HG03565 (cell line): ENCODE measurements around the gene CLEC16A.

Experiments
- ATAC-seq: cut with Tn5 transposase; IDR thresholded peaks from one replicate; pipeline ENCODE4 v1.9.1; 2021; ENCODE audit warnings: mild to moderate bottlenecking, moderate library complexity; ENCODE audit not compliant: unreplicated experiment

The CLEC16A gene

GRCh38 chr16:11133344-11133943 is 189.1 kb downstream of the CLEC16A start:
- ATAC-seq = no peak

- no peak for ATAC-seq
Measured at GRCh38 chr16:11134722-11135463, 190.5 kb downstream of the CLEC16A start.

DNA sequence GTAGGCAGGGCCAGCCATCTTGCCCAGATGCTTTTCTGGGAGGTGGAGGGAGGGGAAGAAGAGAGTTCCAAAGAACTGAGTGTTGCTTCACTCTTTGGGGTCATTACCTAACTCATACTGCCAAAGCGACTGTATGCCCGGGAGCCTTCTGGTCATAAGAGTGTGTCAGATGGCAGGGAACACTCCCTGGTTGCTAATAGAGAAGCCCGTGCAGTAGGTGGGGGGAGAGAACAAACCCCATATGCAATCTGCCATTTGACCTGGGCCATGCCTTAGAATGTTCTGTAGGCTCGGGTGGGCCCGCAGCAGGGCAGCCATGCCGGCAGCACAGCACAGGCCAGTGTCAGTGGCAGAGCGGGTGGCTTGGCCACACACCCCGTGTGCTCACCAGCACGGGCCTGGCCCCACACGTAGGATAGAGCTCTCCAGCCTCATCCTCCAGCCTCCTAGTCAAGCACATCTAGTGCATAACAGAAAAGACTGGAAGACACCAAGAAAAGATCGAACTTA is 191.2 kb downstream of the CLEC16A start:
- ATAC-seq = no peak

DNA sequence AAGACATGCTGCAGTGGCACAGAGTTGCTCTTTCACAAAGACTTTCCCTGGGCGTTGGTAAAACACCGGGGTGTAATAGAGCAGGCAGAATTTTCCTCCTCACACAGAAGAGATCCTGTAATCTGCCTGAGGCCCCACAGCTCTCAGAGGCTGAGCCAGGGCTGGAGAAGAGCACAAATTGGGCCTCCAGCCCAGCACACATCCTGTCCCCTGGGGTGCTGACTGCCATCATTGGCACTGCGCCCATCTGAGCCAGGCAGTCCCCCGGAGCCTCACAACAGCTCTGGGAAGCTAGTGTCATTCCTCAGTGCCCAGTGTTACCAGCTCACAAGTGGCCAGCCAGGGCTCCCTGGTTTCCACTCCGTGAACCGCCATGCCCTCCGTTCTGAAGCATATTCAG is 192.2 kb downstream of the CLEC16A start:
- no peak for ATAC-seq

- ATAC-seq = no peak
Measured at GRCh38 chr16:11138022-11138768, 193.8 kb downstream of the CLEC16A start.

DNA sequence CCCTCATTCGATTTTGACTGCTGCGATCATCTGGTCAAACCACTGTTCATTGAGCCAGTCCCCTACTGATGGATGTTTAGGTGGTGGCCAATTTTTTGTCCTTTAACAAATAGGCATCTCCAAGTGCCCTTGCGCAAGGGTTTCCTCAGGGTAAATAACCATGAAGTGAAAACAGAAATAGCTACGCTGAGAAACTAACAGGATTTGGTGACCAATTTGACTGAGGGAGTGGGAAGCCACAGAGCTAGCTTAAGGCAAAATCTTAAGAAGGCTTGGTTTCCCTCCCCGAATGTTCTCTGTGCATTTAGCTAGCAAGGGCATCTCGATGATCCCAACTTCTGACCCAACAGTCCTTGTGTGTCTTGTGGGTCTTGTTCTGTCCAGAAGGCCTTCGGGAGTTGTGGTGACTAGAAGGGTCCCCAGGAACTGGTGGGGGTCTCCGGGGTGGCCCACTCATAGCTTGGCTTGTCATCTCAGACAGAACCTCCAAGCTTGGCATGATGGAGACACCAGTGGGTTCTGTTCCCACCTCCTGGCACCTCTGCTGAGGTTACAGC is 194.5 kb downstream of the CLEC16A start:
- ATAC-seq = no peak

DNA sequence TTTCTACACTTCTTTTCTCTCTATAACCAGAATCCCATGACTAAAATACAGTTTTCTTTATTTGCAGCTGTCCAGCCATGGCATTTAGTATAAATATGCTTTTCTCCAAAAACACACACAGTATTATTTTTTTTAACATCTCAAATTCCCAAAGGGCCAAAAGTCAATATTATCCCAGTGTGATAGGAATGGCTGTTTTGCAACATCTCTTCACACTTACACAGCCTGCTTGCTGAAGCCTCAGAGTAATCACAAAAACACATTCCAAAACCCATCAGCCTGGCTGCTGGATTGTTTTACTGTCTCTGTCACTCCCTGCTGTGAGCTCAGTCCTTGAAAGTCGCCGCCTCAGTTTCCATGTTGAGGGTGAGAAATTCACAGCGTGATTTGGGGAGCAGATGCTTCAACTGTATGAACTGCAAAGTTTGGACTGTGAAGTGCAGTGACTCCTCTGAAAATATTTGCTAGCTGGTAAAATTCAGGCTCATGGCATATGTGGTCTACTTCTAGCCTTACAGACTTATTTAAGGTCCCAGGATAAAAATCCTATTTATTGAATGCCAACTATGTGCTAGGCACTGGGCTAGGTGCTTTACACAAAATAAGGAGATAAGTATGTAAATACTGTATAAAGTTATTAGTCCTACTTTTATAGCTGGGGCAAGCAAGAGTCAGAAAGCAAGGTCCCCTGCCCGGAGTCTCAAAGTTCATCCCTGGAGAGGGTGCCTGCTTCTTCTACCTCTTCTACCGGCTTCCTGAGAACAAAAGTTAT is 195.1 kb downstream of the CLEC16A start:
- ATAC-seq = no peak

DNA sequence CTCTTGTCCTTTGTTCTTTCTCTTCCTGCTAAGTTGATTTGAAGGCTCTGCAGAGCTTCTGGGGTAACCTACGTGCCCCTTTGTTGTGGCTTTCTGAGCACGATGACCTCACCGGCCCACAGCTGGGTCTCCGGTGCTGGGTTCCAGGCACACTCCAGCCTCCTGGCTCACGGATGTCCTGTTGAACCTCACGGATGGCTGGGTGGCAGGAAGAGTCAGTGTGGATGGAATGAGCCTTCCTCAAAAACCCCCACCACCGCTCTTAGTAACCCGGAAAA is 195.7 kb downstream of the CLEC16A start:
- no peak for ATAC-seq

DNA sequence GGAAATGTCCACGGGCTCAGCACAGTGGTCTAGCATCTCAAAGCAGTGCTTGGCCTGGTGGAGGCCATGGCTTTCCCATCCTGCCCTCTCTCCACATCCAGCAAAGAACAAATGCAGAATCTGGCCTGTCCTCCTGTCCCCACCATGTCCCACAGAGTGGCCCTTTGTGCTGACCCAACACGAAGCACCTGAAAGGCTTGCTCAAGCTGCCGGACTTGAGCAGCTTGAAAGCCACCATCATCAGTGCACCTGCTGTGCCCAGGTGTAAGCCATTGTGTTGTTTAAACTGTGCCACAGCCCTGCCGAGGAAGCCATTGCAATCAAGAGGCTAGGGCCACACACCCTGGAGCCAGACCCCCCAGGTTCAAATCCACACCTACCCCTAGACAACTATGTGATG is 196.1 kb downstream of the CLEC16A start:
- ATAC-seq = no peak

DNA sequence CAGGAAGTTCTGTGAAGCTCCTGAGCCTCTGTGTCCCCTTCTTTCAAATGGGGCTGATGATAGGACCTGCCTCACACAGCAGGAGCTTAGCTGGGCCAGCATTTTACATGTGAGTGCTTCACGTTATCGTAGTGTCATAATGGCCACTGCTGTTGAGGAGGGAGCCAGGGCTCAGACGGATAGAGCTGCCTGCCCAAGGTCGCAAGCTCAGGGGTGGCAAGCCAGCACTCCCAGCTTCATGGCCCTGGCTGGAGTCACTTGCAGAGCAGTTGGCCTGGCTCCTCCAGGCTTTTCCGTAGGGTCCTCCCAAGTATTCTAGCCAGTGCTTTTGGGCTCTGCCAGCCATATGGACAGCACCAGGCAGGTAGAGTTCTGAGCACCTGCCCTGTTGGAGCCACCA is 196.5 kb downstream of the CLEC16A start:
- ATAC-seq = no peak

- no peak for ATAC-seq
Measured at GRCh38 chr16:11141409-11142260, 197.3 kb downstream of the CLEC16A start.

GRCh38 chr16:11142261-11142630 is 197.9 kb downstream of the CLEC16A start:
- ATAC-seq = no peak

- no peak for ATAC-seq
Measured at GRCh38 chr16:11142951-11143350, 198.6 kb downstream of the CLEC16A start.

- no peak for ATAC-seq
Measured at GRCh38 chr16:11143372-11144035, 199.1 kb downstream of the CLEC16A start.

DNA sequence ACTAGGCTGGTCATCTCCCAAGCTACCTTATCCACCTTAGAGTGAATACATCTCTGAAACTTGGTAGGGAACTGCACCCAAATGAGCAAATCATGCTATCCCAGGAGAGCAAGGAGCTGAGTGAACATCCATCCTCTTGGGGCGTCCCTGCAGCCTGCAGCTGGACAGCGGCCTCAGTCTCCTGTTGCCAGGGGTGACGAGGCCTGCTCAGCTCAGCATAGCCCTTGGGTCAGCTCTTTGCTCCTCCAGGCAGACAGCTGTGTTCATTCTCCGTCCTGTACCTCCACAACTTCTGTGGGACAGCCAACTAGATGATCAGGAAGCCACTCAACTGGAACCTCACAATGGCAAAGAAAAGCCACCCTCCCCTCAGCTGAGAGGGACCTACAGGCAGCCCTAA is 199.8 kb downstream of the CLEC16A start:
- ATAC-seq = no peak

DNA sequence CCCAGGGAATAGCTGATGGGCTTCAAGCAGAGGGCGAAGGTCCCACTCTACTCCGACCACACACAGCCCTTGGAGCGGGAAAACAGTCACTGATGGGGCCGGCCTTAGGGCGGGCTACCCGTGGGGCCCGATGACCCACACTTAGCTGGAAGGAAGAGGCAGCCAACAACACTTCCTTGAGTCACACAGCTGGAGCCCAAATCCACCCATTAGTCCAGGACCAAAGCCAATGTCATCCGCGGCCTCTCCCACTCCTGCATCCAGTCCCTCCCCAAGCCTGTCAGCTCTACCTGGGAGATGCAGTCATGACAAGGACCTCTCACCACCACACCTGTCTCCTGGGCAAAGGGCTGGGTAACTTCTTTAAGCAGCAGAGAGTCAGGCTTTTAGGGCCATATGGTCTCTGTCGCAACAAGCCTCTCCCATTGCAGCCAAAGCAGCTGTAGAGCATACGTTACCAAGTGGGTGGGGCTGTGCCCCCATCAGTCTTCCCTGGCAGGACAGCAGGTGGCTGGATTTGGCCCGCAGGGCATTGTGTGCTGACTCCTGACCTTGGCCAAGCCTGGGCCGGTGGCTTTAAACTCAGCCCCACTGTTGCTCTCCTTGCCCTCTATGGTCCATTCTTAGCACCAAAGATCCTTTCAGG is 200.9 kb downstream of the CLEC16A start:
- no peak for ATAC-seq

GRCh38 chr16:11145819-11146211 is 201.5 kb downstream of the CLEC16A start:
- no peak for ATAC-seq

DNA sequence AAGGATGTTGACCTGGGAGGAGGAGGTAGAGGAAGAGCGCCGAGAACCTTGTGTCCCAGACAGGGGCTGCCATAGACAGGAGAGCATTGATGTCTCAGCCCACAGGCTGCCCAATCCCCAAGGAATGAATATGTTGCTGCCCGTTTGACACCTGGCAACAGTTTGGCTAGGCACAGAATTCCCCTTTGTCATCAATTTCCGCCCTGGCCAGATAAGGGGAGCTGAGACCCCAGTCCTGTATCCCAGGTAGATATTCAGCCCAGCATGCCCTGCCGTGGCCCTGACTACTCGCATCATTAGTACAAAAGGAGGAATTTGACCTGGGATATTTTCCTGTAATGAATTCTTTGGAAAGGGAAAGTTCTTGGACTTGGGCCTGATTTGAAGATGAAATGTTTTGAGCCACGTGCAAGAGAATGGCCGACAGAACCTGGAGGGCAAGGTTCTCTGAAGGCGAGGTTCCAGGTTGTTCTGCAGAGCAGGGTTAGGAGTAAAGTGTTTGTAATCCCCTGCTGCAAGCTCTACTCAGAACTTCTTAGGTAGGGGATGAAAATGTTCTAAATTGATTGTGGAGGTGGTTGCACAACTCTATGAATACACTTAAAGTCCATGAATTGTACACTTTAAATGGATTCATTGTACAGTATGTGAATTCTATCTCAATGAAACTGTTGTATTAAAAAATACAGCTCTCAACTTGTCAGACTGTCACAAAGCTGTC is 202.8 kb downstream of the CLEC16A start:
- no peak for ATAC-seq
